ENCODE results near the gene RAP1GAP2.

RAP1GAP2 gene

GRCh38 chr17:2830678-2831077, 34.4 kb downstream of the RAP1GAP2 start:
- Histone ChIP-seq H3K4me1 (ENCODE audit: insufficient read depth, low read length, severe bottlenecking) (no peaks in the 10 kb centered on the region), H2AFZ (ENCODE audit: low read length) (no peak overlapping the region)
- TF ChIP-seq, protein P1, sequence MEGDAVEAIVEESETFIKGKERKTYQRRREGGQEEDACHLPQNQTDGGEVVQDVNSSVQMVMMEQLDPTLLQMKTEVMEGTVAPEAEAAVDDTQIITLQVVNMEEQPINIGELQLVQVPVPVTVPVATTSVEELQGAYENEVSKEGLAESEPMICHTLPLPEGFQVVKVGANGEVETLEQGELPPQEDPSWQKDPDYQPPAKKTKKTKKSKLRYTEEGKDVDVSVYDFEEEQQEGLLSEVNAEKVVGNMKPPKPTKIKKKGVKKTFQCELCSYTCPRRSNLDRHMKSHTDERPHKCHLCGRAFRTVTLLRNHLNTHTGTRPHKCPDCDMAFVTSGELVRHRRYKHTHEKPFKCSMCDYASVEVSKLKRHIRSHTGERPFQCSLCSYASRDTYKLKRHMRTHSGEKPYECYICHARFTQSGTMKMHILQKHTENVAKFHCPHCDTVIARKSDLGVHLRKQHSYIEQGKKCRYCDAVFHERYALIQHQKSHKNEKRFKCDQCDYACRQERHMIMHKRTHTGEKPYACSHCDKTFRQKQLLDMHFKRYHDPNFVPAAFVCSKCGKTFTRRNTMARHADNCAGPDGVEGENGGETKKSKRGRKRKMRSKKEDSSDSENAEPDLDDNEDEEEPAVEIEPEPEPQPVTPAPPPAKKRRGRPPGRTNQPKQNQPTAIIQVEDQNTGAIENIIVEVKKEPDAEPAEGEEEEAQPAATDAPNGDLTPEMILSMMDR (IDR thresholded peaks at IDR 0.05; ENCODE audit: low read length), result no peak
- no peak for TF ChIP-seq EZH2 (IDR thresholded peaks at IDR 0.05; ENCODE audit: borderline replicate concordance, low read length)

GRCh38 chr17:2835780-2836179, 39.5 kb downstream of the RAP1GAP2 start:
- H4K20me1 ChIP-seq (ENCODE audit: insufficient read depth, low read length), result no peaks in the 10 kb centered on the region
- no peaks in the 10 kb centered on the region for H3K9me3 ChIP-seq (ENCODE audit: low read length)
- no peaks in the 10 kb centered on the region for H3K79me2 ChIP-seq (ENCODE audit: insufficient read depth, low read length)

More at GRCh38 chr17:2830678-2831077, 34.4 kb downstream of the RAP1GAP2 start:
- Histone ChIP-seq H3K4me3 (ENCODE audit: low read depth, low read length, poor library complexity, severe bottlenecking) (no peak overlapping the region), H4K20me1 (ENCODE audit: insufficient read depth, low read length) (no peaks in the 10 kb centered on the region), H3K9ac (ENCODE audit: low read length) (no peak overlapping the region), H3K9me3 (ENCODE audit: low read length) (no peaks in the 10 kb centered on the region), H3F3A (ENCODE audit: insufficient read depth, low read length) (no peaks in the 10 kb centered on the region), H3K79me2 (ENCODE audit: insufficient read depth, low read length) (no peaks in the 10 kb centered on the region), H3K27ac (ENCODE audit: low read depth, low read length, poor library complexity, severe bottlenecking) (no peak overlapping the region), H3K36me3 (ENCODE audit: insufficient read depth, low read length) (no peaks in the 10 kb centered on the region), H3K27me3 (ENCODE audit: insufficient read depth, low read length) (no peaks in the 10 kb centered on the region), H3K4me2 (ENCODE audit: low read length) (no peak overlapping the region), H3K9me2 (ENCODE audit: low read depth, low read length) (no peaks in the 10 kb centered on the region)

GRCh38 chr17:2837147-2837561, 40.9 kb downstream of the RAP1GAP2 start:
- no peaks in the 10 kb centered on the region for H3K36me3 ChIP-seq (ENCODE audit: insufficient read depth, low read length)
- H3K4me1 ChIP-seq (ENCODE audit: insufficient read depth, low read length, severe bottlenecking), result no peaks in the 10 kb centered on the region
- no peaks in the 10 kb centered on the region for H3K9me2 ChIP-seq (ENCODE audit: low read depth, low read length)
- no peaks in the 10 kb centered on the region; the same call in 1 of the 2 replicates for H3K27me3 ChIP-seq (ENCODE audit: insufficient read depth, low read length)
- H3F3A ChIP-seq (ENCODE audit: insufficient read depth, low read length), result no peaks in the 10 kb centered on the region
- H3K4me2 ChIP-seq (ENCODE audit: low read length), result no peak overlapping the region
- H3K9me3 ChIP-seq (ENCODE audit: low read length), result no peaks in the 10 kb centered on the region
- no peak overlapping the region for H3K9ac ChIP-seq (ENCODE audit: low read length)
- no peak overlapping the region for H3K27ac ChIP-seq (ENCODE audit: low read depth, low read length, poor library complexity, severe bottlenecking)
- no peak for TF ChIP-seq EZH2 (IDR thresholded peaks at IDR 0.05; ENCODE audit: borderline replicate concordance, low read length)
- TF ChIP-seq, protein P1 (IDR thresholded peaks at IDR 0.05; ENCODE audit: low read length), result peak; percentile 19
- H2AFZ ChIP-seq (ENCODE audit: low read length), result no peak overlapping the region
- no peak overlapping the region for H3K4me3 ChIP-seq (ENCODE audit: low read depth, low read length, poor library complexity, severe bottlenecking)
- no peaks in the 10 kb centered on the region for H3K79me2 ChIP-seq (ENCODE audit: insufficient read depth, low read length)
- no peaks in the 10 kb centered on the region for H4K20me1 ChIP-seq (ENCODE audit: insufficient read depth, low read length)

More at GRCh38 chr17:2835780-2836179, 39.5 kb downstream of the RAP1GAP2 start:
- TF ChIP-seq, protein P1 (IDR thresholded peaks at IDR 0.05; ENCODE audit: low read length), result no peak
- no peak for TF ChIP-seq EZH2 (IDR thresholded peaks at IDR 0.05; ENCODE audit: borderline replicate concordance, low read length)
- Histone ChIP-seq H3K4me2 (ENCODE audit: low read length) (no peak overlapping the region), H3K27ac (ENCODE audit: low read depth, low read length, poor library complexity, severe bottlenecking) (no peak overlapping the region), H3F3A (ENCODE audit: insufficient read depth, low read length) (no peaks in the 10 kb centered on the region), H3K4me3 (ENCODE audit: low read depth, low read length, poor library complexity, severe bottlenecking) (no peak overlapping the region), H3K27me3 (ENCODE audit: insufficient read depth, low read length) (no peaks in the 10 kb centered on the region; the same call in 1 of the 2 replicates), H3K4me1 (ENCODE audit: insufficient read depth, low read length, severe bottlenecking) (no peaks in the 10 kb centered on the region), H3K9me2 (ENCODE audit: low read depth, low read length) (no peaks in the 10 kb centered on the region), H2AFZ (ENCODE audit: low read length) (no peak overlapping the region), H3K36me3 (ENCODE audit: insufficient read depth, low read length) (no peaks in the 10 kb centered on the region), H3K9ac (ENCODE audit: low read length) (no peak overlapping the region)

Data from OCI-LY1 (cell line).